ENCODE results near the gene CYB561A3.

Gene CYB561A3

DNA sequence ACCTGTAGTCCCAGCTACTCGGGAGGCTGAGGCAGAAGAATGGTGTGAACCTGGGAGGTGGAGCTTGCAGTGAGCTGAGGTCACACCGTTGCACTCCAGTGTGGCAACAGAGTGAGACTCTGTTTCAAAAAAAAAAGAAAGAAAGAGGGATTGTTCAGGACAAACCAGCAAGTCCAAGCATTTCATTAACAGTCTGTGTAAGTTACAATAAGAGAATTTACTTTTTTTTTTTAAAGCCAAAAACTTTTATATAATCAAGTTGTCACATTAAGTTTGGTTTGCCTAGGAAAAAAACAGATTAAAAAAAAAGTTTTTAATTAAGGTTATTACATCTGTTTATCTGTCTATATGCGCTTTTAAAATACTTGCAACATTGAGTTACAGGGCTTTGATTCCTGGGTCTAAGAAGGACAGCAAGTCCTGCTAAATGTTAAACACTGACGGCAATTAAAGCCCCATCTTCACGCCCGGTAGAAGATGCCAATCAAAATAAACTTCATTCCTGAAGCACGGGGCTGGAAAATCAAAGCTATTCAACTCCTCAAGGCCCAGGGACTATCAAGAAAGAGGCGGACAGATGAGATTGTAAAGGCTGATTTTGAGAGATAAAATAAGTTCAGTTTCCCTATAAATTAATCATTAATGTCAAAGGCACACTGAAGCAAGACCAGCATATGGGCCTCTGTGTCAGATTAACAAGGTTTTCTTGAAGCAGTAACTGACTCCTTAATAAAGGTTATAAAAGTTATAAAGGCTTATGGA, 11.2 kb upstream of the CYB561A3 start:
- in situ Hi-C loops (cut with HindIII; ENCODE audit: low pct_ligation_motif_present, low sequenced_read_pairs): no loop called here
- H3K36me3 ChIP-seq (replicated peaks): peaks cover 22% of the 10 kb centered on the region
- H3K27me3 ChIP-seq (replicated peaks): no peaks in the 10 kb centered on the region
- H3K4me3 ChIP-seq (ENCODE audit: low read depth, low read length): no peak overlapping the region
- TF ChIP-seq CTCF (IDR thresholded peaks at IDR 0.05; ENCODE audit: low read depth, low read length, missing control alignments): no peak
- no peak for DNase-seq
- H3K27ac ChIP-seq: no peak overlapping the region

DNA sequence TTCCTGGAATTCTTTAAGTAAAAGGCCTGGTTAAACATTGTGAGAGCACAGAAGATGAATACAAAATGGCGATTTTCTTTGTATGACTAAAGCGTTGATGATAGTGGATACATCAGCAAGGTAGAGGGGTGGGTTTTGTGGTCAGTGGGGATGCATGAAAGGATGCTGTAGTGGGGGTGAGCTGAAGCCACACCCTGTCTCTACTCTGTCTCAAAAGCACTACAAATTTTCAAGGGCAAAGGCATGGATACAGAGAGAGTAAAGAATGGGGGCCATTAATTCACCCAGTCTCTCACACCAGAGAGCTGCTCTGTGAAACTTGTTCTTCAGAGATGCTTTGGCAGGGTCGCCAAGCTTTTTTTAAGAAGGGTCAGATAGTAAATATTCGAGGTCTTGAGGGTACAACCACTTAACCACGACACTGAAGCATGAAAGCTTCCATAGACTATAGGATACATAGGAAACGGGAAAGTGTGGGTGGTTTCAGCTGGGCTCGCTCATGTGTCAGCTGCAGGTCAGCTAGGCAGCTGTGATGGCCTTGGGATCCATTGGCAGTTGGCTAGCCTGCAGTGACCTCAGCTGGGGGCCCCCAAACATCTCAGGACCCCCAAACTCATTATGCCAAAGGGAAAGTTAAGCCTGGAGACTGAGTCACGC, 8.8 kb upstream of the CYB561A3 start:
- Histone ChIP-seq H3K36me3 (replicated peaks) (peaks cover 39% of the 10 kb centered on the region), H3K4me3 (ENCODE audit: low read depth, low read length) (no peak overlapping the region), H3K27ac (peak overlapping the region; percentile 88), H3K27me3 (replicated peaks) (no peaks in the 10 kb centered on the region)
- in situ Hi-C loops (cut with HindIII; ENCODE audit: low pct_ligation_motif_present, low sequenced_read_pairs): no loop called here
- TF ChIP-seq CTCF (IDR thresholded peaks at IDR 0.05; ENCODE audit: low read depth, low read length, missing control alignments): no peak
- no peak for DNase-seq

GRCh38 chr11:61369372-61370348, 8.0 kb upstream of the CYB561A3 start:
- Histone ChIP-seq H3K27me3 (replicated peaks) (no peaks in the 10 kb centered on the region), H3K27ac (peak overlapping the region; percentile 88), H3K36me3 (replicated peaks) (peaks cover 43% of the 10 kb centered on the region), H3K4me3 (ENCODE audit: low read depth, low read length) (no peak overlapping the region)
- peak; percentile 86 for DNase-seq
- no peak for TF ChIP-seq CTCF (IDR thresholded peaks at IDR 0.05; ENCODE audit: low read depth, low read length, missing control alignments)
- in situ Hi-C loops (cut with HindIII; ENCODE audit: low pct_ligation_motif_present, low sequenced_read_pairs): no loop called here

- Histone ChIP-seq H3K4me3 (ENCODE audit: low read depth, low read length) (no peak overlapping the region), H3K27me3 (replicated peaks) (no peaks in the 10 kb centered on the region), H3K36me3 (replicated peaks) (peaks cover 52% of the 10 kb centered on the region), H3K27ac (peak overlapping the region; percentile 88)
- in situ Hi-C loops (cut with HindIII; ENCODE audit: low pct_ligation_motif_present, low sequenced_read_pairs): no loop called here
- no peak for DNase-seq
- TF ChIP-seq CTCF (IDR thresholded peaks at IDR 0.05; ENCODE audit: low read depth, low read length, missing control alignments): no peak
Observed at GRCh38 chr11:61368646-61369045, 7.0 kb upstream of the CYB561A3 start.

DNA sequence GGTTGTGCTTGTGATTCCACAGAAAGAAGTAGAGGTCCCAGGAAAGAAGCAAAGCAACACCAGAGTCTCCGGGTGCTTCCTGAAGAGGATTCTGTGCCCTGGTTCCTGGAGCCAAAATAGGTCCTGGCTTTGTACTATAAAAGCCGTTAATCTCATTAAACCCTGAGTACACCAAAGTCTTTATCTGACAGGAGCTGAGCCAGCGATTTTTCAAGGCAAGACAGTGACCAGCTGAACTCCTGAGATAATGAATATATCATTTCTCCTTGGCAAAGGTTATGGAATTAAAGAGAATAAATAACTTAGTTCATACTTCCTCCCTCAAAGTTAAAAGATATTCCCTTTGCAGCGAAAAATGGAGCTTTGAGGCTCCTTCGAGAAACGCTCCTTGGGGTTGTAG, 5.7 kb upstream of the CYB561A3 start:
- no peak for TF ChIP-seq CTCF (IDR thresholded peaks at IDR 0.05; ENCODE audit: low read depth, low read length, missing control alignments)
- peaks cover 52% of the 10 kb centered on the region for H3K36me3 ChIP-seq (replicated peaks)
- no peaks in the 10 kb centered on the region for H3K27me3 ChIP-seq (replicated peaks)
- in situ Hi-C loops (cut with HindIII; ENCODE audit: low pct_ligation_motif_present, low sequenced_read_pairs): no loop called here
- no peak for DNase-seq
- no peak overlapping the region for H3K27ac ChIP-seq
- H3K4me3 ChIP-seq (ENCODE audit: low read depth, low read length): no peak overlapping the region

Data from brain microvascular endothelial cell (primary cell).